ENCODE data around the gene CACNA2D3. TPM values are rescaled to one million over a fixed set of nuclear protein-coding genes. Genes with fewer than 3 reads are reported as not detected.
A peak's percentile ranks its signal among the peaks of the same experiment; 100 is the strongest.

CACNA2D3 gene
- total and polyA plus RNA-seq, 7 donors, result 2.7 to 13.5 (median 9.0) TPM

GRCh38 chr3:54202651-54203248 lies 80.4 kb downstream of the CACNA2D3 start:
- Histone ChIP-seq H3K9me3 (no peaks in the 10 kb centered on the region), H3K4me1 (no peaks in the 10 kb centered on the region), H3K36me3 (ENCODE audit: insufficient read depth in 1 of 2, low read depth in 1 of 2) (no peaks in the 10 kb centered on the region), H3K4me3 (no peak overlapping the region), H3K27me3 (ENCODE audit: insufficient read depth in 3 of 3, low read length in 2 of 3) (no peaks in the 10 kb centered on the region), H3K27ac (no peak overlapping the region)
- DNase-seq (no peak), ATAC-seq (no peak)
- WGBS, 3 donors, result 66 to 69% (median 67%) methylated on average over 5 of the region's 5 CpGs
- no peak for TF ChIP-seq CTCF (IDR thresholded peaks at IDR 0.05)
- intact Hi-C loops (cut with DNase I), result no loop called here

- DNase-seq, result no peak
- H3K27ac ChIP-seq, result no peak overlapping the region
- 81 to 90% (median 82%) methylated on average over 1 of the region's 1 CpG for WGBS, 3 donors
- ATAC-seq, result peak in 2 of 4 donors; percentile 59 to 66
- intact Hi-C loops (cut with DNase I), result no loop called here
- no peak for TF ChIP-seq CTCF (IDR thresholded peaks at IDR 0.05)
- H3K4me3 ChIP-seq, result no peak overlapping the region
- H3K9me3 ChIP-seq, result no peaks in the 10 kb centered on the region
- no peaks in the 10 kb centered on the region for H3K27me3 ChIP-seq (ENCODE audit: insufficient read depth in 3 of 3, low read length in 2 of 3)
- H3K4me1 ChIP-seq, result peaks cover 7% of the 10 kb centered on the region
- H3K36me3 ChIP-seq (ENCODE audit: insufficient read depth in 1 of 2, low read depth in 1 of 2), result no peaks in the 10 kb centered on the region
Observed at GRCh38 chr3:54206874-54207273, 84.5 kb downstream of the CACNA2D3 start.

GRCh38 chr3:54211097-54211496 lies 88.7 kb downstream of the CACNA2D3 start:
- H3K4me1 ChIP-seq, result peaks cover 7% of the 10 kb centered on the region
- ATAC-seq, result peak in 2 of 4 donors; percentile 63 to 83
- H3K4me3 ChIP-seq, result no peak overlapping the region
- intact Hi-C loops (cut with DNase I), result no loop called here
- no peak overlapping the region for H3K27ac ChIP-seq
- H3K27me3 ChIP-seq (ENCODE audit: insufficient read depth in 3 of 3, low read length in 2 of 3), result no peaks in the 10 kb centered on the region
- DNase-seq, result no peak
- 30 to 41% (median 37%) methylated on average over 1 of the region's 1 CpG for WGBS, 3 donors
- no peak for TF ChIP-seq CTCF (IDR thresholded peaks at IDR 0.05)
- no peaks in the 10 kb centered on the region for H3K36me3 ChIP-seq (ENCODE audit: insufficient read depth in 1 of 2, low read depth in 1 of 2)
- H3K9me3 ChIP-seq, result no peaks in the 10 kb centered on the region

- TF ChIP-seq CTCF (IDR thresholded peaks at IDR 0.05), result no peak
- H3K9me3 ChIP-seq, result no peaks in the 10 kb centered on the region
- no peak overlapping the region for H3K27ac ChIP-seq
- WGBS, 3 donors, result 96 to 100% (median 100%) methylated on average over 1 of the region's 1 CpG
- no peak for ATAC-seq
- DNase-seq, result no peak
- H3K36me3 ChIP-seq (ENCODE audit: insufficient read depth in 1 of 2, low read depth in 1 of 2), result no peaks in the 10 kb centered on the region
- no peaks in the 10 kb centered on the region for H3K27me3 ChIP-seq (ENCODE audit: insufficient read depth in 3 of 3, low read length in 2 of 3)
- peaks cover 7% of the 10 kb centered on the region for H3K4me1 ChIP-seq
- no peak overlapping the region for H3K4me3 ChIP-seq
- intact Hi-C loops (cut with DNase I), result no loop called here
Observed at GRCh38 chr3:54212723-54213122, 90.4 kb downstream of the CACNA2D3 start.

- no peaks in the 10 kb centered on the region for H3K9me3 ChIP-seq
- WGBS, 3 donors, result 48 to 63% (median 58%) methylated on average over 2 of the region's 2 CpGs
- no peaks in the 10 kb centered on the region for H3K36me3 ChIP-seq (ENCODE audit: insufficient read depth in 1 of 2, low read depth in 1 of 2)
- H3K4me1 ChIP-seq, result peaks cover 7% of the 10 kb centered on the region
- intact Hi-C loops (cut with DNase I), result no loop called here
- ATAC-seq, result peak in 1 of 4 donors; percentile 57
- H3K4me3 ChIP-seq, result no peak overlapping the region
- no peak overlapping the region for H3K27ac ChIP-seq
- H3K27me3 ChIP-seq (ENCODE audit: insufficient read depth in 3 of 3, low read length in 2 of 3), result no peaks in the 10 kb centered on the region
- DNase-seq, result no peak
- TF ChIP-seq CTCF (IDR thresholded peaks at IDR 0.05), result no peak
Observed at GRCh38 chr3:54213907-54214306, 91.6 kb downstream of the CACNA2D3 start.

All from psoas muscle (tissue), 8 donors.